HG02852 (cell line): ENCODE results near the gene SUCLG2.

Source experiments
- ATAC-seq: cut with Tn5 transposase; IDR thresholded peaks from one replicate; pipeline ENCODE4 v1.9.1; 2021; ENCODE audit warnings: mild to moderate bottlenecking, moderate library complexity; ENCODE audit not compliant: unreplicated experiment

Gene SUCLG2

DNA sequence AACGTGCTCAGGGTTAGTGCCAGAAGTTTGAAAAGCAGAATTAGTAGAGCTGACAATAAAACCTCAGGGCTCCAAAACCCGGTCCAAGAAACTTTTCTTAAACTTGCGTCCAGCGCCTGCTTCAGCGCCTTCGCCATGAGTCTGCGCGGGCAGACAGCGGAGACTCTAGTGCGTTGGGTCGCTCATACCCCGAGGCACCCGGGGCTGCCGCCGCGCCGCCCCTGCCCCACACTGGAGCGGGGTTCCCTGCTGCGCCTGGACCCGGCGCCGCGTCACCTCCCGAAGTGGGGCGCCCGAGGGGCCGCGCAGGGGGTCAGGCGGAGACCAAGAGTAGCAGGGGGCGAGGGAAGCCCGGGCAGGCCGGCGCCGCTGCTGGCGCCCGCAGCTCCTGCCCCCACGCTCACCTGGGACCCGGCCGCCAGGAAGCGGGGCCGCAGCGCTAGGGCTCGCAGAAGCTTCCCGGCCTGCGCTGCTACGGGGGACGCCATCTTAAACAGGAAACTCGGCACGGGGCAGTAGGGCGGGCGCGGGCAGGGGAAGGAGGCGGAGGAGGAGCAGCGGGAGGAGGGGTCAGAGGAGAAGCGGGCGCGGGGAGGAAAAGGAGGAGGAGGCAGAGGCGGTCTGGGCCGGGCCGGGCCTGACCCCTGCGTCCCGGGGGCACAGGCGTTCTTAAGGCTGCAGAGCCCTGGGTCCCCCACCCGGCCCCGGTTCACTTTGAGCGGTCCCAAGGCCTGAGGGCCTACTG lies at the start of gene SUCLG2:
TSS of gene SUCLG2 (minus strand) at position 514 of the 745 bp plus-strand sequence. CDS start at position 488, 26 bp downstream.
- peak; percentile 57 for ATAC-seq

DNA sequence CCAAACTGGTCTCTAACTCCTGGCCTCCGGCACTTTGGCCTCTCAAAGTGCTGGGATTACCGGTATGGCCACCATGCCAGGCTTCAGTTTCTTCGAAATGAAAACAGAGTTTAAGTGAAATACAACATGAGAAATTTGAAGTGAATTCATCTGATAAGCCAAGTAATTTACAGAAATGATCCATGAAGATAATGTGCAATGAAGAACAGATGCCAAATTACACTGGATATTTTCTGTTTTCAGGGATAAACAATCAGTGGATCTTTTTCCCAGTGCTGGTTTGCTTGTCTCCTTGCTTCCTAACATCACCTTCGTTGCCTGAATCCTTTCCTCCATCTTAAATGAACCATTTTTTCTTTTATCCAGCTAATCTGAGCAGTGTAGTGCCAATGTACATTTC lies 46.2 kb upstream of the SUCLG2 start:
- ATAC-seq: no peak

- ATAC-seq: no peak
Measured at GRCh38 chr3:67699882-67700281, 45.5 kb upstream of the SUCLG2 start.

DNA sequence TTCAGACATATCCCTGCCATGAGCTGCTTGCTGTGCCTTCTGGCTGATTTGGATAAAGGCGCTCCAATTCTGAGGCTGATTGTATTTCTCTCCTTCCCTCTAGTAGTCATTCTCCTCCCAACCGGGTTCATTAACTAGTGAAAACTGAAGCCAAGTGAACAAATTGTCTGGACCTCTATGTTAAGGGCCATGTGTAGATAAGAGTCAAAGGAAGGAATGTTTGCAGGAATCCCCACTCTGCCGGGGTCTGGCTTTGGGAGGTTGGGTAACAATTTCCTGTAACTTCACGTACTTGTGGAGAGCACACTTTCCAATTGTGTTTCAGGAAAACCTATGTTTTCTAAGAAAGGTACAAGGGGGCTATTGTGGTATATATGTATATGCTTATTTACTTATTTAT lies 38.2 kb upstream of the SUCLG2 start:
- no peak for ATAC-seq

- no peak for ATAC-seq
Measured at GRCh38 chr3:67691926-67692325, 37.5 kb upstream of the SUCLG2 start.

DNA sequence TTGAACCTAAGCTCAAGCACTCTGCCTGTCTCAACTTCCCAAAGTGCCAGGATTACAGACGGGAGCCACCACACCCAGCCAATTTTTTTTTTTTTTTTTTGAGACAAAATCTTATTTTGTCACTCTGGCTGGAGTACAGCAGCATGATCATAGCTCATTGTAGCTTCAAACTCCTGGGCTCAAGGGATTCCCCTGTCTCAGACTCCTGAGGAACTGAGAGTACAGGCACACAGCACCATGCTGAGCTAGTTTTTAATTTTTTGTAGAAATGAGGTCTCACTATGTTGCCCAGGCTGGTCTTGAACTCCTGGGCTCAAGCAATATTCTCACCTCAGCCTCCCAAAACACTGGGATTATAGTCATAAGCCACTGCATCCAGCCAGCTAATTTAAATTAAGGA lies 36.8 kb upstream of the SUCLG2 start:
- ATAC-seq: no peak

DNA sequence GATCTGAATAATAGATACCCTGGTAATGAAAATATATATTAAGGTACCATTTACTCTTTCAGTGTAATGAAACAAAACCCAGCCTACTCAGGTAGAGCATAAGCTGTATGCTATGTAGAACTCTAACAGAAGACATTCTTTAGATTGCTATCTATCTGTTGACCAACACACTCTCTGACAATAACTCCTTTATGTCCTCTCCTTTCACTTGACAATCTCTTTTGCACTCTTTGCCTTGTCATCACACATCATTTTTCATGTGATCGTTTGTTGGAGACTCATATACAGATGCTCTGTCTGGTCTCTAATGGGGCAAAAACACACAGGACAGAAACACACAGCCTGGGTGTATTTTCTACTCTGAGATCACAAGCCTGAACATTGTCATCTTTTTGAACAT lies 35.4 kb upstream of the SUCLG2 start:
- ATAC-seq: no peak

DNA sequence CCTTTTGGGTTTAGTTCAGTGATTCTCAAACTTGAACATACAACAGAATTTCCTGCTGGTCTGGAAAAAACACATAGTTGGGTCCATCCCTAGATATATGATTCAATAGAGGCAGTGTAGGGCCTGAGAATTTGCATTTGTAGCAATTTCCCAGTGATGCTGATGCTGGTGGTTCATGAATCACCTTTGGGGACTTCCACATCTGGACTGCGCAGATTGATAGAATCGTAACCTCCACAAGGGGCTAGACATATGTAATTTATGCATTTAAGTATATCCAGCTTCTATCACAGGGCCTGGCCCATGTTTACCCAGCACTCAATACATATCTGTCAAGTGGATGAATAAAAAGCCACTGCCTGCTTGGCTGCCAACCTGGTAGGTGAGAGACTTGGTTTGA lies 33.8 kb upstream of the SUCLG2 start:
- ATAC-seq: no peak

GRCh38 chr3:67686069-67686468 lies 31.7 kb upstream of the SUCLG2 start:
- no peak for ATAC-seq

- peak; percentile 99 for ATAC-seq
Measured at GRCh38 chr3:67685499-67685898, 31.1 kb upstream of the SUCLG2 start.

DNA sequence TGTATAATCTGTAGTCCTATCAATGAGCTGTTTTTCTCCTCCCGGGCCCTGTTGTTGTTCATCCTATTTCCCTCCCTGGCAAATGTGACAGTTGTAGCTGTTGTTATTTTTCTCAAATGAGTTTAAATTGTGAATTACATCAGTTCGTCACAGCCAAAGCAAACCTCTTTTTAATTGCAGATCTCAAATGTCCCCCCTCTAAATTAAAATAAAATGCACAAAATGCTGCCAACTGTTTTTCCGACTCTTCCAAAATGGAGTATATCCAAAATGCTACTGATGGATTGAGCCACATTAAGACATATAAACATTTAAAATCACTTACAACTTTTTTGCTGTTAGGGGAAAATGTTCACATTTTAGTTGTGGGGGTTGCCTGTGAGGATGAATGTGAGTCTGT lies 29.8 kb upstream of the SUCLG2 start:
- ATAC-seq: no peak

GRCh38 chr3:67683522-67683921 lies 29.1 kb upstream of the SUCLG2 start:
- no peak for ATAC-seq

- ATAC-seq: peak; percentile 95
Measured at GRCh38 chr3:67678665-67679064, 24.3 kb upstream of the SUCLG2 start.

DNA sequence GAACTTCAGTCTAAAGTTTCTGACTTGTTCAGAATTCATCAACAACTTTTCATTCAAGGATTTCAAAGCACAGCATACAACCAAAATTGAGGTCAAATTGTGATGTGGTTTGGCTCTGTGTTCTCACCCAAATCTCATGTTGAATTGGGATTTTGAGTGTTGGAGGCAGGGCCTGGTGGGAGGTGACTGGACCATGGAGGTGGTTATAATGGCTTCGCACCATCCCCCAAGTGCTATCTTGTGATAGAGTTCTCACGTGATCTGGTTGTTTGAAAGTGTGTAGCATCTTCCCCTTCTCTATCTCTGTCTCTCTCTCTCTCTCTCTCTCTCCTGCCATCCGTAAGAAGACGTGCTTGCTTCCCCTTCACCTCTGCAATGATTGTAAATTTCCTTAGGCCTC lies 19.6 kb upstream of the SUCLG2 start:
- ATAC-seq: no peak

DNA sequence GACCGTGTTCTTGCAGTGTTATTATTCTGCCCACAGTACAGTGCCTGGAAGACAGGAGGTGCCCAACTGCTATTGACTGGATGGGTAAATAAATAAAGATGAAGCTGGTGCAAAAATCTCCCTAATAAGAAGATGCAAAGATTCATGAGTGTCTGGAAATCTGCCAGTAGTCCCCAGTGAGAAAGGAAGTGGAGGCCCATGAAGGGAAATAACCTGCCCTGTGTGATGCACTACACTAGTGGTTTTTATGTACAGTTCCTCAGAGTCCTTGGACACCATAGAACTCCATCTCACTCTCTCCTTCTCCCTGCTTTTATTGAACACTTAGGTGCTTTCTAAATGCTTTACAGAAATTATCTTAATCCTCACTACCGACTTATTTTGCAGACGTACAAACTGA lies 8.3 kb upstream of the SUCLG2 start:
- peak; percentile 71 for ATAC-seq

GRCh38 chr3:67661089-67661488 lies 6.7 kb upstream of the SUCLG2 start:
- no peak for ATAC-seq

DNA sequence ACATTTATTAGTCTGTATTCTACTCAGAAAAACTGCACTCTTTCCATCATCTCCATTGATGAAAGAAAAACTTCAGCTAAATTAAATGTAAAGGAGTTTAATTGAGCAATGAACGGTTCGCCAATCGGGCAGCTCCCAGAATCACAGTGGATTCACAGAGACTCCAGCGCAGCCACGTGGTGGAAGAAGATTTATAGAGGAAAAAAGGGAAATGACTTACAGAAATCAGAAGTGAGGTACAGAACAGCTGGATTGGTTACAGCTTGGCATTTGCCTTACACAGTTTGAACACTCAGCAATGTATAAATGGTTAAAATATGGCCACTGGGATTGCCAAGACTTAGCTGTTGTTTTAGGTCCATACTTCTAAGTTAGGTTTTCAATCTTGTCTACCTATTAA lies 2.8 kb upstream of the SUCLG2 start:
- no peak for ATAC-seq

GRCh38 chr3:67656614-67657013 lies 2.2 kb upstream of the SUCLG2 start:
- no peak for ATAC-seq

DNA sequence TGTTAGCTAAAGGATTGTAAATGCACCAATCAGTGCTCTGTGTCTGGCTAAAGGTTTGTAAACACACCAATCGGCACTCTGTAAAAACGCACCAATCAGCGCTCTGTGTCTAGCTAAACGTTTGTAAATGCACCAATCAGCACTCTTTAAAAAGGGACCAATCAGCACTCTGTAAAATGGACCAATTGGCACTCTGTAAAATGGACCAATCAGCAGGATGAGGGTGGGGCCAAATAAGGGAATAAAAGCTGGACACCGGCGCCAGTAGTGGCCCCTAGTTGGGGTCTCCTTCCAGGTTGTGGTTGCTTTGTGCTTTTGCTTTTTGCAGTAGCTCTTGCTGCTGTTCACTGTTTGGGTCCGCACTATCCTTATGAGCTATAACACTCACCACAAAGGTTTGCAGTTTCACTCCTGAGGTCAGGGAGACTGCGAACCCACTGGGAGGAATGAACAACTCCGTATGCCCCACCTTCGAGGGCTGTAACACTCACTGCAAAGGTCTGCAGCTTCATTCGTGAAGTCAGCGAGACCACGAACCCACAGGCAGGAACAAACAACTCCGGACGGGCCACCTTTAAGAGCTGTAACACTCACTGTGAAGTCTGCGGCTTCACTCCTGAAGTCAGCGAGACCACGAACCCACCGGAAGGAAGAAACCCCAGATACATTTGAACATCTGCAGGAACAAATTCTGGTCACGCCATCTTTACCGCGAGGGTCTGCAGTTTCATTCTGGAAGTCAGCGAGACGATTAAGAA lies 1.1 kb upstream of the SUCLG2 start:
- ATAC-seq: peak; percentile 55

GRCh38 chr3:67654844-67655177 lies 399 bp upstream of the SUCLG2 start:
- no peak for ATAC-seq

GRCh38 chr3:67653425-67654098 lies 850 bp downstream of the SUCLG2 start:
- peak; percentile 19 for ATAC-seq

DNA sequence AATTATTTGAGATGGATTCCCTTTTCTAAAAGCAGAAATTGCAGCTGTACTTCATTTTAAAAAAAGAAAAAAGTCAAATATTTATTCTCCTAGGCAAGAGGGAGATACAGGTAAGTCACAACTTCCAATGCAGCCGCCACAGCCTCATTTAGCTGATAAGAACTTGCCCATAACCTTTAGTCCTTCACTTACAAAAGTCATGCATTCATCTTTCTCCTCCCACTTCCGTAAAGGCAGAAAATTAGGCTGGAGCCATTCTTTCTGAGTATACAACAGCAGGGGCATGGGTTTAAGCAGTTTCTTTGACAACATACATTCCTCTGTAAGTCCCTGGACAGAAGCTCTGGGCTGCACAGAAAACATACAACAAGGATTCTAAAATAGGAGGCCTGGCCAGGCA lies 4.3 kb downstream of the SUCLG2 start:
- ATAC-seq: no peak
